ENCODE measurements around the gene SLC6A4. TPM values are rescaled to one million over a fixed set of nuclear protein-coding genes. Genes with fewer than 3 reads are reported as not detected.

The SLC6A4 gene
- total RNA-seq, 1 experiment from 2014 or later, result not detected

- H3K4me1 Mint-ChIP-seq (ENCODE audit: low read depth, unreplicated experiment), result no peaks in the 10 kb centered on the region
- H3K27ac Mint-ChIP-seq (ENCODE audit: unreplicated experiment), result no peak overlapping the region
- CTCF ChIA-PET, result interaction anchor here (1.0 to 5.1 kb wide), 3 partner anchors 99 to 132 kb away, joined by 6 to 29 read pairs (median 15); no protein-coding TSS in a partner anchor
- no peak overlapping the region for H3K4me3 Mint-ChIP-seq (ENCODE audit: low read depth, unreplicated experiment)
- intact Hi-C loops (cut with micrococcal nuclease; ENCODE audit: unreplicated experiment), result loop anchor here (5.0 to 10.0 kb wide), 2 partner anchors 113 to 135 kb away; no protein-coding TSS in a partner anchor
- no peaks in the 10 kb centered on the region for H3K9me3 Mint-ChIP-seq (ENCODE audit: low read depth, unreplicated experiment)
- H3K27me3 Mint-ChIP-seq (ENCODE audit: unreplicated experiment), result peaks cover 69% of the 10 kb centered on the region
- no peak for TF ChIP-seq CTCF (IDR thresholded peaks at IDR 0.05; ENCODE audit: unreplicated experiment)
- no TSS peak for BruUV-seq (replicated peaks)
- H3K36me3 Mint-ChIP-seq (ENCODE audit: insufficient read depth, unreplicated experiment), result no peaks in the 10 kb centered on the region
- no peak for DNase-seq
Measured at GRCh38 chr17:30237296-30238002, 2.0 kb upstream of the SLC6A4 start.

DNA sequence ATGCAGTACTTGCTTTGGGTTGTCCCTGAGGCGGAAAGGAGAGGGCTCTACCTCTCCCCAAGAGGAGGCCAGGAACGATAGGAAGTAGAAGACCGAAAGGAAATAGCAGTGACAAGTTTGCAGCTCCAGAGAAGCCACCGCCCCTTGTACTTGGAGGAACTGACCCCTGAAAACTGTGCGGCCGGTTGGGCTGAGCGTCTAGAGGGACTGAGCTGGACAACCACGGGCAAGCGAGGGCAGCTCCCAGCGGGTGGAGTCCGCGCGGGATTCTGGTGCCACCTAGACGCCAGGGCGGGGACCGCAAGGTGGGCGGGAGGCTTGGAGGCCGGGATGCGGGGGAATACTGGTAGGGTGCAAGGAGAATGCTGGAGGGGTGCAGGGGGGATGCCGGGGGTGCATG is 1.3 kb upstream of the SLC6A4 start:
- peak; percentile 40 for TF ChIP-seq CTCF (IDR thresholded peaks at IDR 0.05; ENCODE audit: unreplicated experiment)
- Mint-ChIP-seq H3K4me3 (ENCODE audit: low read depth, unreplicated experiment) (peak overlapping the region; percentile 77), H3K36me3 (ENCODE audit: insufficient read depth, unreplicated experiment) (no peaks in the 10 kb centered on the region), H3K4me1 (ENCODE audit: low read depth, unreplicated experiment) (no peaks in the 10 kb centered on the region), H3K27ac (ENCODE audit: unreplicated experiment) (no peak overlapping the region), H3K9me3 (ENCODE audit: low read depth, unreplicated experiment) (no peaks in the 10 kb centered on the region), H3K27me3 (ENCODE audit: unreplicated experiment) (peaks cover 76% of the 10 kb centered on the region)
- CTCF ChIA-PET, result interaction anchor here (0.6 to 5.1 kb wide), 6 partner anchors 16 to 132 kb away, joined by 3 to 29 read pairs (median 4); no protein-coding TSS in a partner anchor
- peak; percentile 81 for DNase-seq
- intact Hi-C loops (cut with micrococcal nuclease; ENCODE audit: unreplicated experiment), result loop anchor here (5.0 to 10.0 kb wide), 2 partner anchors 112 to 134 kb away; no protein-coding TSS in a partner anchor
- BruUV-seq (replicated peaks), result no TSS peak

DNA sequence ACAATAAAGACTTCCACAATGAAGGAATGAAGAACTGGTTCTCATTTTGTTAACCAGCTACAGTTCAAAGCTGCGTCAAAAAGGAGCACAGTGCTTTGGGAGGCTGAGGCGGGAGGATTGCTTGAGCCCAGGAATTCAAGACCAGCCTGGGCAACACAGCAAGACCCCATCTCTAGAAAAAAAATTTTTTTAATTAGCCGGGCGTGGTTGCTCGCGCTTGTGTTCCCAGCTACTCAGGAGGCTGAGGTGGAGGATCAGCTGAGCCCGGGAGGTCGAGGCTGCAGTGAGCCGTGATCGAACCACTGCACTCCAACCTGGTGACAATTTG is 764 bp upstream of the SLC6A4 start:
- no peaks in the 10 kb centered on the region for H3K9me3 Mint-ChIP-seq (ENCODE audit: low read depth, unreplicated experiment)
- H3K36me3 Mint-ChIP-seq (ENCODE audit: insufficient read depth, unreplicated experiment), result no peaks in the 10 kb centered on the region
- intact Hi-C loops (cut with micrococcal nuclease; ENCODE audit: unreplicated experiment), result loop anchor here (5.0 to 10.0 kb wide), 2 partner anchors 111 to 134 kb away; no protein-coding TSS in a partner anchor
- H3K27ac Mint-ChIP-seq (ENCODE audit: unreplicated experiment), result no peak overlapping the region
- no peak for DNase-seq
- H3K27me3 Mint-ChIP-seq (ENCODE audit: unreplicated experiment), result peaks cover 81% of the 10 kb centered on the region
- no peaks in the 10 kb centered on the region for H3K4me1 Mint-ChIP-seq (ENCODE audit: low read depth, unreplicated experiment)
- CTCF ChIA-PET, result interaction anchor here (0.5 to 5.1 kb wide), 8 partner anchors 16 to 1077 kb away, joined by 3 to 29 read pairs (median 4); no protein-coding TSS in a partner anchor
- BruUV-seq (replicated peaks), result no TSS peak
- peak overlapping the region; percentile 77 for H3K4me3 Mint-ChIP-seq (ENCODE audit: low read depth, unreplicated experiment)
- no peak for TF ChIP-seq CTCF (IDR thresholded peaks at IDR 0.05; ENCODE audit: unreplicated experiment)

- BruUV-seq (replicated peaks), result no TSS peak
- no peaks in the 10 kb centered on the region for H3K4me1 Mint-ChIP-seq (ENCODE audit: low read depth, unreplicated experiment)
- DNase-seq, result no peak
- peak overlapping the region; percentile 77 for H3K4me3 Mint-ChIP-seq (ENCODE audit: low read depth, unreplicated experiment)
- intact Hi-C loops (cut with micrococcal nuclease; ENCODE audit: unreplicated experiment), result loop anchor here (5.0 to 10.0 kb wide), 2 partner anchors 110 to 133 kb away; no protein-coding TSS in a partner anchor
- no peak for TF ChIP-seq CTCF (IDR thresholded peaks at IDR 0.05; ENCODE audit: unreplicated experiment)
- peaks cover 94% of the 10 kb centered on the region for H3K27me3 Mint-ChIP-seq (ENCODE audit: unreplicated experiment)
- no peaks in the 10 kb centered on the region for H3K9me3 Mint-ChIP-seq (ENCODE audit: low read depth, unreplicated experiment)
- H3K36me3 Mint-ChIP-seq (ENCODE audit: insufficient read depth, unreplicated experiment), result no peaks in the 10 kb centered on the region
- CTCF ChIA-PET, result interaction anchor here (5.1 kb wide), 1 partner anchor 130 kb away, joined by 29 read pairs; no protein-coding TSS in a partner anchor
- H3K27ac Mint-ChIP-seq (ENCODE audit: unreplicated experiment), result no peak overlapping the region
Measured at GRCh38 chr17:30234964-30235363, 533 bp downstream of the SLC6A4 start.

Measured in Calu3 (cell line).